Activated CD4-positive, alpha-beta T cell treated with anti-CD3 and anti-CD28 coated beads for 36 hours (primary cell): Measurements from ENCODE around the gene GPR31. TPM values are rescaled to one million over a fixed set of nuclear protein-coding genes. Genes with fewer than 3 reads are reported as not detected.
"Not testable (repeated sequence)": the region's sequence is repeated elsewhere in the genome, so short reads cannot be mapped to it uniquely, and the experiment has no call there.

Experiments used
- ATAC-seq: fragments of 200-7000 bp; cut with Tn5 transposase; one replicate; pipeline ENCODE4 v1.10.0; 2021; ENCODE audit warnings: mild to moderate bottlenecking, moderate library complexity
- CTCF ChIA-PET: fragments of 350-600 bp; sonication (Branson Sonifier 250); formaldehyde crosslinking; loops from one replicate; lab custom pipeline; 2021; ENCODE audit warnings: antibody characterized with exemption; lab: Charles Lee
- POLR2A ChIA-PET: fragments of 350-600 bp; sonication (Branson Sonifier 250); formaldehyde crosslinking; loops from one replicate; lab custom pipeline; 2021; ENCODE audit warnings: antibody characterized with exemption, inconsistent platforms; lab: Charles Lee
- DNase-seq: peaks from one replicate; pipeline ENCODE4 v3.0.0-alpha.2; 2020
- H3K27ac Mint-ChIP-seq: one replicate; pipeline ENCODE4 v1.8.0; 2021; ENCODE audit warnings: mixed read lengths
- H3K27me3 Mint-ChIP-seq: one replicate; pipeline ENCODE4 v1.8.0; 2021; ENCODE audit warnings: mixed read lengths
- H3K36me3 Mint-ChIP-seq: one replicate; pipeline ENCODE4 v1.8.0; 2021; ENCODE audit warnings: low read depth, mixed read lengths
- H3K4me1 Mint-ChIP-seq: one replicate; pipeline ENCODE4 v1.8.0; 2021; ENCODE audit warnings: mixed read lengths
- H3K4me3 Mint-ChIP-seq: one replicate; pipeline ENCODE4 v1.8.0; 2021; ENCODE audit warnings: mild to moderate bottlenecking, moderate library complexity, mixed read lengths
- H3K9me3 Mint-ChIP-seq: one replicate; pipeline ENCODE4 v1.8.0; 2021; ENCODE audit warnings: low read depth, mixed read lengths
- intact Hi-C, 2 experiments: fragments of 100-400 bp; cut with DNase I in 1 of 2; cut with micrococcal nuclease in 1 of 2; formaldehyde crosslinking; loops; one replicate each; pipeline versions ENCODE4 v1.14.2 to v1.15.1; 2022 to 2024; cut with DNase I, micrococcal nuclease
- total RNA-seq, 2 experiments: library from RNA; stranded (reverse); gene quantifications; one replicate each; pipeline ENCODE4 v1.2.3, GENCODE V29; 2021

Gene GPR31
- total RNA-seq, 2 experiments from 2014 or later = not detected

DNA sequence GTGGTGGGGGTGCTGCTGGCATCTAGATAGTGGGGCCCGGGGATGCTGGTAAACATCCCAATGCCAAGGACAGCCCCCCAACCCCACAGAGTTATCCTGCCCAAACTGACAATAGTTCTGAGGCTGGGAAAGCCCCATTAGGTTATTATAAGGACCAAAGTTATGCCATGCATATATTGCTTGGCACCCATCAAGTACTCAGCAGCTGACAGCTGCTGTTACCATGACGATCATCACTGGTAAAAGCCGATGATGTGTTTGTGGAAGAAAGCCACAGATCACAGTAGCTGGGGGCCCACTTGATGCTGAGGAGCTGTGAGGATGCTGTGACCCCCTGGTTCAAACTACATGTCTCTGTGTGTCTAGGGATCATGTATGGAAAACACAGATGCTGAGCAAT is 27.3 kb upstream of the GPR31 start:
- H3K27ac Mint-ChIP-seq, ATAC-seq, H3K4me1 Mint-ChIP-seq, H3K4me3 Mint-ChIP-seq, DNase-seq, H3K27me3 Mint-ChIP-seq, H3K9me3 Mint-ChIP-seq, H3K36me3 Mint-ChIP-seq, CTCF ChIA-PET, POLR2A ChIA-PET: not testable (repeated sequence)
- intact Hi-C loops = loop anchor here in 1 of 2 experiments (10.0 kb wide), 1 partner anchor 110 kb away; the partner anchor contains the start of gene UNC93A

DNA sequence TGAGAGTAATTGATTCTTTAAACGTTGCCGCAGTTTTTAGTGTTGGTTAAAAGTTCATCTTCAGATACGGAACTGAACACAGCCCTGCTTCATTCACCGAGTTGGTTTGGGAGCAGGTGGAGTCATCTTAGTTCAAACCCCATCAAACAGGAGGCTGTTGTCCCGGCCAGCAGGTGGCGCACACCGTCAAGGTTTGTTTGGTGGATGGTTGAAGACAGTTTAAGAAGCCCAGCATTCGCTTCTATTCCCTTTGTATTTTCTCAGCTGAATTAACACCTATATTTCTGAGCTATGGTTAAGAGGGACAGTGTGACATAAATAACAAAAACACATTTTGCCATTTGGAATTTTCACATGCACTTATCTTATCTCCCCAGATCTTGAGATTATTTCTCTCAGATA is 25.1 kb upstream of the GPR31 start:
- ATAC-seq = peak; percentile 87
- H3K4me1 Mint-ChIP-seq, POLR2A ChIA-PET, H3K27ac Mint-ChIP-seq, H3K27me3 Mint-ChIP-seq, H3K36me3 Mint-ChIP-seq, DNase-seq, H3K4me3 Mint-ChIP-seq, CTCF ChIA-PET, H3K9me3 Mint-ChIP-seq: not testable (repeated sequence)
- intact Hi-C loops = loop anchor here in 1 of 2 experiments (1.0 to 10.0 kb wide), 2 partner anchors 35 to 112 kb away; partner anchors contain the start of gene UNC93A

DNA sequence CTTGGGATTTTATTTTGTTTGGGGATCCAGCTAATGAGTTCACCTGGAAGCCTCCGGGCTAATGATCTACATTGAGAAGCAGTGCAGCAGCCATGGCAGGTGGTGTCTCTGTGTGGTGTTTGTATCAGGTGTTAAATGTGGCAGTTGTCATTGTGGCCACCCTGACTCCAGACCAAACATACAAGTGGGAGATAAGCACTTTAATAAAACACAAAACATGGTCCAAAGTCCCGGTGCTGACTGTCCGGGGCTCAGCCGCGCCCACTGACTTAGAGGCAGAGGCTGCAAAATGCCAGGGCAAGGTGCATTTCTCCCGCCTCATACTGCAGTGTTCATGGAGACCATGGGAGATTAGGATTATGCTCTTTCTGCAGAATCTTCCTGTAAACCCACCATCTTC is 23.6 kb upstream of the GPR31 start:
- H3K4me3 Mint-ChIP-seq, ATAC-seq, CTCF ChIA-PET, H3K27me3 Mint-ChIP-seq, H3K36me3 Mint-ChIP-seq, DNase-seq, H3K4me1 Mint-ChIP-seq, POLR2A ChIA-PET, H3K27ac Mint-ChIP-seq, H3K9me3 Mint-ChIP-seq: not testable (repeated sequence)
- intact Hi-C loops = loop anchor here in 1 of 2 experiments (10.0 kb wide), 1 partner anchor 113 kb away; the partner anchor contains the start of gene UNC93A

DNA sequence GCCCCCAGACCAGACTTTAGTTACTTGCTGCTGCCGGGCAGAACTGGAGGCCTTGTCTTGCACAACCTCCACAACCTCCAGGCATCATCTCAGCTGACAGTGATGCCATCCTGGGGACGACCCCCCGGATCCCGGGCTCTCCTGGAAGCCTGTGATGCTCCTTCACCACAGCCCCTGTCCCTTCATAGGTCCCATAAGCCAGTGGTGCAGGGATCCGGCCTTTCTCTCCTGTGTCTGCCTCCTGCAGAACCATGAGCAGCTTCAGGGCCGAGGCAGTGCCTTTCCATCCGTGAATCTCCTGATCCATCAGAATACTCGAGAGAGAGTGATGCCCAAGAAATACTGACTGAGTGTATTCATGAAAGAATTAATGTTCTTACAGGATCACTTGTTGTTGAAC is 22.3 kb upstream of the GPR31 start:
- H3K36me3 Mint-ChIP-seq, H3K9me3 Mint-ChIP-seq, CTCF ChIA-PET, H3K4me3 Mint-ChIP-seq, DNase-seq, H3K27ac Mint-ChIP-seq, H3K27me3 Mint-ChIP-seq, ATAC-seq, POLR2A ChIA-PET, H3K4me1 Mint-ChIP-seq: not testable (repeated sequence)
- intact Hi-C loops = loop anchor here in 1 of 2 experiments (10.0 kb wide), 1 partner anchor 115 kb away; the partner anchor contains the start of gene UNC93A

- H3K27ac Mint-ChIP-seq, CTCF ChIA-PET, DNase-seq, ATAC-seq, POLR2A ChIA-PET, H3K27me3 Mint-ChIP-seq, H3K4me3 Mint-ChIP-seq, H3K9me3 Mint-ChIP-seq, H3K36me3 Mint-ChIP-seq, H3K4me1 Mint-ChIP-seq, intact Hi-C loops: not testable (repeated sequence)
Measured at GRCh38 chr6:167178896-167179655, 21.3 kb upstream of the GPR31 start.

GRCh38 chr6:167177271-167177670 is 19.5 kb upstream of the GPR31 start:
- H3K36me3 Mint-ChIP-seq, H3K4me1 Mint-ChIP-seq, H3K27ac Mint-ChIP-seq, H3K27me3 Mint-ChIP-seq, intact Hi-C loops, H3K9me3 Mint-ChIP-seq, POLR2A ChIA-PET, H3K4me3 Mint-ChIP-seq, DNase-seq, CTCF ChIA-PET, ATAC-seq: not testable (repeated sequence)

DNA sequence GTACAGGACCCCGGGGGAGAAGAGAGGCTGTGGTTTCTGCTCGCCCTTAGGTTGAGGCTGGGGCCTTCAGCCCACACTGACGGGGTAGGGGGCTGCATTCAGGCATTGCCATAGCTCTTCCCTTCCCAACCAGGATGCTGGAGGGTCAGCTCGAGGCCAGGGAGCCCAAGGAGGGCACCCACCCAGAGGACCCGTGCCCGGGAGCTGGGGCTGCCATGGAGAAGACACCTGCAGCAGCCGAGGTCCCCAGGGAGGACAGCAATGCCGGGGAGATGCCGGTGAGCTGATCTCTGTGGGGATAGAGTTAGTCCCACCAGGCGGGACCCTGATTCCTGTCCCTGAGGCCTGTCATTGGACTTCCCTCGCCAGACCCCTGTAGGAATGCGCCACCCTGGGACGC is 14.2 kb upstream of the GPR31 start:
- H3K36me3 Mint-ChIP-seq, DNase-seq, H3K9me3 Mint-ChIP-seq, POLR2A ChIA-PET, ATAC-seq, H3K27ac Mint-ChIP-seq, CTCF ChIA-PET, intact Hi-C loops, H3K4me1 Mint-ChIP-seq, H3K4me3 Mint-ChIP-seq: not testable (repeated sequence)
- peaks cover 18% of the 10 kb centered on the region for H3K27me3 Mint-ChIP-seq

DNA sequence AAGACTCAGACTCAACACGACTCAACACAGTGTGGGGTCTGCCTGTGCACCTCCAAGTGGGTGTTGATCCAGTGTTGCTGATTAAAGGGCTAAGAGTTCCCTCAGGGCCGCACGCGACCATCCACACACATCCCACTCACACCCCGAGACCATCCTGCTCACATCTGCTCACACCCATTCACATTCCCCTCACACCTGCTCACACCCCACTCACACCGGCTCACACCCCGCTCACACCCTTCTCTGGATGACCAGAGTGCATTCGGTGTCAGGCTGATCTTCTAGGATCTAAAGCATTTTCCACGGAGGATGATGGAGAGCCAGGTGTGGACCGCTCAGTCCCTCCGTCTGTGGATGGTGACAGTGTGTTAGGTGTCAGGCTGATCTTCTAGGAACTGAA is 13.5 kb upstream of the GPR31 start:
- DNase-seq, H3K4me3 Mint-ChIP-seq, intact Hi-C loops, POLR2A ChIA-PET, H3K36me3 Mint-ChIP-seq, H3K9me3 Mint-ChIP-seq, CTCF ChIA-PET, H3K27ac Mint-ChIP-seq, ATAC-seq, H3K4me1 Mint-ChIP-seq: not testable (repeated sequence)
- peaks cover 18% of the 10 kb centered on the region for H3K27me3 Mint-ChIP-seq

DNA sequence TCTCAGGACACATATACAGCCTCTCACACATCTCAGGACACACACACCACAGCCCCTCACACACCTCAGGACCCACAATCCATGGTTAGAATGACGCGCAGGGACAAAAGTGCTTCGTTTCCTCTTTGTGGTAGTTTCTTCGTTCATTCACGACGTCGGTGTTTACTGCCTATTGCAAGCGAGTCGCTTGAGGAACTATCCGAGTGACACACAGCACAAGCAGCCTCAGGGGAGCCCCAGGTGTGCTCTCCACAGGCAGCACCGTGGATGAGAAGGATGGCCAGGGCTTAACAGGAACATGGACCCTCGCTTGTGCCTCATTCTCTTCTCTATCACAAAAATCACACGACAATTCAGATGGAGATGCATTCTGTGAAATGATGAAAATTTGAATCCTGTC is 12.1 kb upstream of the GPR31 start:
- CTCF ChIA-PET, ATAC-seq, H3K9me3 Mint-ChIP-seq, POLR2A ChIA-PET, H3K4me1 Mint-ChIP-seq, H3K4me3 Mint-ChIP-seq, intact Hi-C loops, H3K27ac Mint-ChIP-seq, DNase-seq, H3K36me3 Mint-ChIP-seq: not testable (repeated sequence)
- H3K27me3 Mint-ChIP-seq = peaks cover 18% of the 10 kb centered on the region

- H3K36me3 Mint-ChIP-seq, H3K4me3 Mint-ChIP-seq, ATAC-seq, H3K4me1 Mint-ChIP-seq, DNase-seq, CTCF ChIA-PET, intact Hi-C loops, POLR2A ChIA-PET, H3K9me3 Mint-ChIP-seq, H3K27ac Mint-ChIP-seq: not testable (repeated sequence)
- H3K27me3 Mint-ChIP-seq = peaks cover 16% of the 10 kb centered on the region
Measured at GRCh38 chr6:167168296-167168695, 10.5 kb upstream of the GPR31 start.

DNA sequence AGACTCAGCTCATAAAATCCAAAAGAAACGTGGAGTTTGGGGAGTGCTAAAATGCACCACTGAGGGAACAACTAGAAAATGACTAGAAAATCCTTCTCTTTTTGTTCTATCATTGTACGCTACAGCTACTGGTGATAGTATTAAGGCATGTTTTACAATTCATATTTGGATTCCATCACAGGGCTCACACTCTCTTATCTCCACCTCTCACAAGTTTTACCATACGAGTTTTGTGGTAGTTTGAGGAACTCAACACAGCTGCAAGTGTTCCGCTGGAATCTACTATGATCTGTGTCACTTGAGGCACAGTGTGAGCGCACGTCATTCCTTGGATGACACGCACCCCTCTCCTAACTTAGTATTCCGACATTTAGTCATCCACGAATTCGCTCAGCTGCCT is 9.9 kb upstream of the GPR31 start:
- H3K4me3 Mint-ChIP-seq, H3K36me3 Mint-ChIP-seq, H3K27ac Mint-ChIP-seq, ATAC-seq, DNase-seq, H3K9me3 Mint-ChIP-seq, H3K4me1 Mint-ChIP-seq, POLR2A ChIA-PET, CTCF ChIA-PET, intact Hi-C loops: not testable (repeated sequence)
- H3K27me3 Mint-ChIP-seq = peaks cover 16% of the 10 kb centered on the region

DNA sequence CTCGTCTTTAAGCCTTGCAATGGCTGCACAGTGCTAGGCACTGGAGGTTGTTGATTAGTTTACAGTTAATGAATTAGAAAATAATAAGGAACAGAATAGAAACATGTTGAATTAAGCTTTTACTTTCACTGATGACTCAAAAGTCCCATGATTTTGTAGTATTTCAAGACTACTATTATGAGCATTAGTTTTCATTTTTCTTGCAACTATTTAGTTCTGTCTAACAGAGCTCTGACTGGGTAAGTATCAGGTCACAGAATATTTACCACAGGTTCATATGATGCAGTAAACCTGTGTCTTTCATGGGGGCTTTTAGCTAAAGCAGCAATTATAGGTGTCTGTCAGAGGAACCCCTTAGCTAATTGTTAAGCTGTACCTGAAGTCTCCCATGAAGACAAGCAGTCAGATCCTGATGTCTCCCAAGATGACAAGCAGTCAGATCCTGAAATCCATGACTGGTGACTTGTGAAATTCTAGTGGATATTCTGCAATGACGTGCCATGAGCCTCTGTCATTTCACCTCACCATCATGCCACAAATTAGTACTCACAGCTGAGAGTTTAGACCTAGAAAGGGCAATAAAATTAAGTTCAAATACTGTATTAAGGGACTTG is 8.2 kb upstream of the GPR31 start:
- Mint-ChIP-seq H3K36me3 (no peaks in the 10 kb centered on the region), H3K27me3 (peaks cover 8% of the 10 kb centered on the region), H3K4me3 (no peak overlapping the region), H3K27ac (no peak overlapping the region), H3K9me3 (no peaks in the 10 kb centered on the region), H3K4me1 (no peaks in the 10 kb centered on the region)
- ATAC-seq = no peak
- no peak for DNase-seq
- intact Hi-C loops = no loop called here
- CTCF ChIA-PET = interaction anchor here (0.7 kb wide), 1 partner anchor 342 kb away, joined by 3 read pairs; no protein-coding TSS in a partner anchor
- POLR2A ChIA-PET = no interaction called here
